HK-2 (cell line): Measurements from ENCODE around the gene RPL10A.
"Not testable (repeated sequence)": the region's sequence is repeated elsewhere in the genome, so short reads cannot be mapped to it uniquely, and the experiment has no call there.

ENCODE experiments used
- DNase-seq: peaks from one replicate; pipeline ENCODE4 v3.0.0-alpha.2; 2018; ENCODE audit not compliant: unreplicated experiment

RPL10A gene

DNA sequence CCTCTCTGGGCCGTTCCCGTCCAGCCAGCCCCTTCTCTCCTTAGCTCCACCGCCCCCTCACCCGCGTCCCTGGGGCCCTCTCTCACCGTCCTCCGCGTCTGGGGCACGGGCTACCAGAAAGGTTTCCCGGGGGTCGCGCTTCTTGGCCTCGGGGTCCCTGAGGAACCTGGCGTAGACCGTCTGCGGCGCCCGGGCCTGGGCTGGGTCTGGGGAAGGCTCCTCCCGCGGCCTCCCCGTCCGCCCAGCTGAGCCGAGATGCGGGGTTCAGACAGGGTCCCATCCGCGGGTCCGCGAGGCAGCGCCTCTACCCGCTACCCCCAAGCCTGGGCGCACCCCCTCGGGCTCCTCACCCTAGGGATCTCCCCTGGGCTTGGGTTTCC, 43.4 kb downstream of the RPL10A start:
- no peak for DNase-seq

- no peak for DNase-seq
These were observed 43.8 kb downstream of the RPL10A start for GRCh38 chr6:35512006-35512405.

DNA sequence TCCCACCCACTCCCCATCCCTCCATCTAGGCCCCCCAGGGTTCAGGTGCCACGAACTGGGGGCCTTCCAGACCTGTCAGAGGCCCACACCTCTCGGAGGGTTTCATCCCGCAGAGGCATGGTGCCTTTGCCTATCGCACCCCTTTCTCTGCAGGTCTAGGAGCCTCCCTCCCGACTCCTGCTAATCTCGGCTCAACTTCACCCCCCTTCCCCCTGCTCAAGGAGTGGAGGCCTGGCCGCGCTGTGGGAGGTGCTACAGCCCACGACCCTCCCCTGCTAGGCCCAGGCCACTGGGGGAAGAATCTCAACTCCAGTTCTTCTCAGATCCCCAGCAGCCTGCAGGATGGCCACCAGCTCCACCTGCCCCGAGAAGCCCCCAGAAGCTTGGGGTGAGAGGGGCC, 44.5 kb downstream of the RPL10A start, which contains the start of gene TULP1:
Gene TULP1 (minus strand): TSS at position 157 of the 400 bp plus-strand sequence. CDS start 38 bp downstream, at position 119.
- no peak for DNase-seq

DNA sequence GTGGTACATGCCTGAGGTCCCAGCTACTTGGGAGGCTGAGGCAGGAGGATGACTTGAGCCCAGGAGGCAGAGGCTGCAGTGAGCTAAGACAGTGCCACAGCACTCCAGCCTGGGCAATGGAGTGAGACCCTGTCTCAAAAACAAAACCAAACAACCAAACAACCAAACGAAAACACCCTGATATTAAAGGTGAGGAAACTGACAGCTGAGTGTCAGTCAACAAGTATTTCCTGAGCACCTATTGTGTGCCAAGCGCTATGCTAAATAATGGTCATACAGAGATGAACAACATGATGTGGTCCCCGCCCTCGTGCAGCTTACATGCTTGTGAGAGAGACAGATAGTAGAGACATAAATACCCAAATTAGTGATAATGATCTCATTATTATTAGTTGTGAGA, 46.4 kb downstream of the RPL10A start:
- DNase-seq, result no peak

- not testable (repeated sequence) for DNase-seq
These were observed 47.7 kb downstream of the RPL10A start for GRCh38 chr6:35515939-35516338.

DNA sequence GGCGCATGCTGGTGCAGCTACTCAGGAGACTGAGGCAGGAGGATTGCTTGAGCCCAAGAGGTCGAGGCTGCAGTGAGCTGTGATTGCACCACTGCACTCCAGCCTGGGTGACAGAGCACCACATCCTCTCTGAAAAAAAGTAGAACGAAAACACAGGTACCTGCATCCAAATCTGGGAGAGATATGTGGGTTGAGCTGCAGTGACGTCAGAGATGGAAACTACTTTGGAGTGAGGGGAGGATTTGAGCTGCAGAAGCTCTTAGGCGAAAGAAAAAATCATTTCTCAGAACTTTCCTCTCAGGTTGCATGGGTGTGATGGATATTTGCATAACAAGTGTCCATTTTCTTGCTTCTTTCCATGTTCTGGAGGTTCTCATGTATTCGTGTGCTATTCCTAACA, 48.5 kb downstream of the RPL10A start:
- DNase-seq, result no peak

DNA sequence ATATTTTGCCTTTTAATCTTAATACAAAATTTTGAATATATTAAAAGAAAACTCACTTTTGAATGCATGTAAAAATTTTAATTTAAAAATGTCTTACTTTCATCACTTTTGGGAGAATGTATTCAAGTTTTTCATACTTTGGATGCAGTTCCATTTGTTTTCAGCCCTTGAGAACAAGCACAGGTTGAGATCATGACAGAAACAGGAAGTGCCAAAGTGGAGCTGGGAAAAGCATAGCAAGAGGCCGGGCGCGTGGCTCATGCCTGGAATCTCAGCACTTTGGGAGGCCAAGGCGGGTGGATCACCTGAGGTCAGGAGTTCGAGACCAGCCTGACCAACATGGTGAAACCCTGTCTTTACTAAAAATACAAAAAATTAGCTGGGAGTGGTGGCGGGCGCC, 49.8 kb downstream of the RPL10A start:
- DNase-seq, result not testable (repeated sequence)

GRCh38 chr6:35518566-35519312, 50.5 kb downstream of the RPL10A start:
- no peak for DNase-seq

DNA sequence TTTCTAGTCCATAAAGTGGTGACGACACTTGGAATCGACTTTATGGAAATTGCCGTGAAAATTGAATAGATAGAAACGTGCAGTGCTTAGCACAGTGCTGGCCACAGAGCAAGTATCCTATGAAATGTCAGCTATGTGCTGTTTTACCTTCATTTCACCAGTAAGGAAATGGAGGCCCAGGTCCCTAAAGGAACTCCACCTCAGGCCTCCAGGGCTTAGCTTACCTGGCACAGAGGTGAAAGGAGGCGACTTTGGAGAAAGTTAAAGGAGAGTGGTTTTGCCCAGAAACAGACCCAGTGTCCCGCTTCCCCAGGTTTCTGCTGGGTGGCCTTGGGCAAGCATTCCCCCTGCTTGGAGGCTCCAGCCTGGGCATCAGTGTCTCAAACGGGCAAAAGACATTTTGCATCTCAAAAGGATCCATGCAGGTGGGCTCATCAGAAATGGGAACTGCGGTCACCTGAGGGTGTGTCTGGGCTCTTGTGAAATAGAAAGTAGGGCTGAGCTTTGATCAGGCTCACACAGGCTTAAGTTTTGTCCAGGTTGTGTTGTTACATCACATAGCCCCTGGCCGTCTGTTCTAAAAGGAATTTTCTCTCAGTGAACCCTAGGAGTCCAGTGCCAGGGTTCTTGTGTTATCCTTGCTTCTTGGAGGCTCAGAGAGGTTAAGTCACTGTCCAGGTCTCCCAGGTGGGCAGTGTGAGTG, 51.3 kb downstream of the RPL10A start:
- no peak for DNase-seq
